ENCODE measurements around the gene RPEL1. TPM values are rescaled to one million over a fixed set of nuclear protein-coding genes. Genes with fewer than 3 reads are reported as not detected.

Gene RPEL1
- total and polyA plus RNA-seq, 2 of the 8 experiments (the other 6 are each of a cell fraction or from before 2014, with no cell fraction given), result 0.12 TPM; not detected in 1

DNA sequence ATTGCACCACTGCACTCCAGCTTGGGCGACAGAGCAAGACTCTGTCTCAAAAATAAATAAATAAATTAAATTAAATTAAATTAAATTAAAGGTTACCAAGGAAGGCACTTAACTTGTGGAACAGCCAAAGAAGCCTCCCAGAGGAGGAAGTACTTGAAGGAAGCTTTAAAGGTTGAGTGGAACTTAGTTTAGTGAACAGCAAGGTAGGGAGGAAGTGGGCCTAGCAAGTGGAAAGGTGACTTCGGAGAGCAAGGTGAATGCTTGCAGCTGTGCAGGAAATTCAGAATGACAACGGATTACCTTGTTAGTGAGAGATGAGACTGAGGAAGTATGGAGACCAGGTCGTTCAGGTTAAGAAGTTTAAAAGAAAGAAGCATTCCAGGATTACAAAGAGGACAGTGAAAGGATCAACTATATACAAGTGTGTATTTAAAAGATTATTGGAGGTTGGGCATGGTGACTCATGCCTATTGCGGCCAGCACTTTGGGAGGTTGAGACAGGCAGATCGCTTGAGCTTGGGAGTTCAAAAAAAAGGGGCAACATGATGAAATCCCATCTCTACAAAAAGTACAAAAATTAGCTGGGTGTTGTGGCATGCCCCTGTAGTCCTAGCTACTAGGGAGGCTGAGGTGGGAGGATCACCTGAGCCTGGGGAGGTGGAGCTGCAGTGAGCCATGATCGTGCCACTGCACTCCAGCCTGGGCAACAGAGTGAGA, 12.8 kb upstream of the RPEL1 start (continued):
- TF ChIP-seq, protein P1, sequence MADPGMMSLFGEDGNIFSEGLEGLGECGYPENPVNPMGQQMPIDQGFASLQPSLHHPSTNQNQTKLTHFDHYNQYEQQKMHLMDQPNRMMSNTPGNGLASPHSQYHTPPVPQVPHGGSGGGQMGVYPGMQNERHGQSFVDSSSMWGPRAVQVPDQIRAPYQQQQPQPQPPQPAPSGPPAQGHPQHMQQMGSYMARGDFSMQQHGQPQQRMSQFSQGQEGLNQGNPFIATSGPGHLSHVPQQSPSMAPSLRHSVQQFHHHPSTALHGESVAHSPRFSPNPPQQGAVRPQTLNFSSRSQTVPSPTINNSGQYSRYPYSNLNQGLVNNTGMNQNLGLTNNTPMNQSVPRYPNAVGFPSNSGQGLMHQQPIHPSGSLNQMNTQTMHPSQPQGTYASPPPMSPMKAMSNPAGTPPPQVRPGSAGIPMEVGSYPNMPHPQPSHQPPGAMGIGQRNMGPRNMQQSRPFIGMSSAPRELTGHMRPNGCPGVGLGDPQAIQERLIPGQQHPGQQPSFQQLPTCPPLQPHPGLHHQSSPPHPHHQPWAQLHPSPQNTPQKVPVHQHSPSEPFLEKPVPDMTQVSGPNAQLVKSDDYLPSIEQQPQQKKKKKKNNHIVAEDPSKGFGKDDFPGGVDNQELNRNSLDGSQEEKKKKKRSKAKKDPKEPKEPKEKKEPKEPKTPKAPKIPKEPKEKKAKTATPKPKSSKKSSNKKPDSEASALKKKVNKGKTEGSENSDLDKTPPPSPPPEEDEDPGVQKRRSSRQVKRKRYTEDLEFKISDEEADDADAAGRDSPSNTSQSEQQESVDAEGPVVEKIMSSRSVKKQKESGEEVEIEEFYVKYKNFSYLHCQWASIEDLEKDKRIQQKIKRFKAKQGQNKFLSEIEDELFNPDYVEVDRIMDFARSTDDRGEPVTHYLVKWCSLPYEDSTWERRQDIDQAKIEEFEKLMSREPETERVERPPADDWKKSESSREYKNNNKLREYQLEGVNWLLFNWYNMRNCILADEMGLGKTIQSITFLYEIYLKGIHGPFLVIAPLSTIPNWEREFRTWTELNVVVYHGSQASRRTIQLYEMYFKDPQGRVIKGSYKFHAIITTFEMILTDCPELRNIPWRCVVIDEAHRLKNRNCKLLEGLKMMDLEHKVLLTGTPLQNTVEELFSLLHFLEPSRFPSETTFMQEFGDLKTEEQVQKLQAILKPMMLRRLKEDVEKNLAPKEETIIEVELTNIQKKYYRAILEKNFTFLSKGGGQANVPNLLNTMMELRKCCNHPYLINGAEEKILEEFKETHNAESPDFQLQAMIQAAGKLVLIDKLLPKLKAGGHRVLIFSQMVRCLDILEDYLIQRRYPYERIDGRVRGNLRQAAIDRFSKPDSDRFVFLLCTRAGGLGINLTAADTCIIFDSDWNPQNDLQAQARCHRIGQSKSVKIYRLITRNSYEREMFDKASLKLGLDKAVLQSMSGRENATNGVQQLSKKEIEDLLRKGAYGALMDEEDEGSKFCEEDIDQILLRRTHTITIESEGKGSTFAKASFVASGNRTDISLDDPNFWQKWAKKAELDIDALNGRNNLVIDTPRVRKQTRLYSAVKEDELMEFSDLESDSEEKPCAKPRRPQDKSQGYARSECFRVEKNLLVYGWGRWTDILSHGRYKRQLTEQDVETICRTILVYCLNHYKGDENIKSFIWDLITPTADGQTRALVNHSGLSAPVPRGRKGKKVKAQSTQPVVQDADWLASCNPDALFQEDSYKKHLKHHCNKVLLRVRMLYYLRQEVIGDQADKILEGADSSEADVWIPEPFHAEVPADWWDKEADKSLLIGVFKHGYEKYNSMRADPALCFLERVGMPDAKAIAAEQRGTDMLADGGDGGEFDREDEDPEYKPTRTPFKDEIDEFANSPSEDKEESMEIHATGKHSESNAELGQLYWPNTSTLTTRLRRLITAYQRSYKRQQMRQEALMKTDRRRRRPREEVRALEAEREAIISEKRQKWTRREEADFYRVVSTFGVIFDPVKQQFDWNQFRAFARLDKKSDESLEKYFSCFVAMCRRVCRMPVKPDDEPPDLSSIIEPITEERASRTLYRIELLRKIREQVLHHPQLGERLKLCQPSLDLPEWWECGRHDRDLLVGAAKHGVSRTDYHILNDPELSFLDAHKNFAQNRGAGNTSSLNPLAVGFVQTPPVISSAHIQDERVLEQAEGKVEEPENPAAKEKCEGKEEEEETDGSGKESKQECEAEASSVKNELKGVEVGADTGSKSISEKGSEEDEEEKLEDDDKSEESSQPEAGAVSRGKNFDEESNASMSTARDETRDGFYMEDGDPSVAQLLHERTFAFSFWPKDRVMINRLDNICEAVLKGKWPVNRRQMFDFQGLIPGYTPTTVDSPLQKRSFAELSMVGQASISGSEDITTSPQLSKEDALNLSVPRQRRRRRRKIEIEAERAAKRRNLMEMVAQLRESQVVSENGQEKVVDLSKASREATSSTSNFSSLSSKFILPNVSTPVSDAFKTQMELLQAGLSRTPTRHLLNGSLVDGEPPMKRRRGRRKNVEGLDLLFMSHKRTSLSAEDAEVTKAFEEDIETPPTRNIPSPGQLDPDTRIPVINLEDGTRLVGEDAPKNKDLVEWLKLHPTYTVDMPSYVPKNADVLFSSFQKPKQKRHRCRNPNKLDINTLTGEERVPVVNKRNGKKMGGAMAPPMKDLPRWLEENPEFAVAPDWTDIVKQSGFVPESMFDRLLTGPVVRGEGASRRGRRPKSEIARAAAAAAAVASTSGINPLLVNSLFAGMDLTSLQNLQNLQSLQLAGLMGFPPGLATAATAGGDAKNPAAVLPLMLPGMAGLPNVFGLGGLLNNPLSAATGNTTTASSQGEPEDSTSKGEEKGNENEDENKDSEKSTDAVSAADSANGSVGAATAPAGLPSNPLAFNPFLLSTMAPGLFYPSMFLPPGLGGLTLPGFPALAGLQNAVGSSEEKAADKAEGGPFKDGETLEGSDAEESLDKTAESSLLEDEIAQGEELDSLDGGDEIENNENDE (IDR thresholded peaks at IDR 0.05; ENCODE audit: insufficient replicate concordance, low read length), result no peak
- TF ChIP-seq, protein P2, sequence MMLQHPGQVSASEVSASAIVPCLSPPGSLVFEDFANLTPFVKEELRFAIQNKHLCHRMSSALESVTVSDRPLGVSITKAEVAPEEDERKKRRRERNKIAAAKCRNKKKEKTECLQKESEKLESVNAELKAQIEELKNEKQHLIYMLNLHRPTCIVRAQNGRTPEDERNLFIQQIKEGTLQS (IDR thresholded peaks at IDR 0.05; ENCODE audit: insufficient read depth, low read depth, low read length), result no peak
- TF ChIP-seq, protein P3, sequence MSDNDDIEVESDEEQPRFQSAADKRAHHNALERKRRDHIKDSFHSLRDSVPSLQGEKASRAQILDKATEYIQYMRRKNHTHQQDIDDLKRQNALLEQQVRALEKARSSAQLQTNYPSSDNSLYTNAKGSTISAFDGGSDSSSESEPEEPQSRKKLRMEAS (IDR thresholded peaks at IDR 0.05), result no peak
